Fibroblast of upper back skin (primary cell): ENCODE results near the gene SIPA1L2.

Experiments
- DNase-seq: peaks from one replicate; pipeline ENCODE4 v3.0.0-alpha.2; 2013

SIPA1L2 gene

GRCh38 chr1:232630047-232630893, at the start of gene SIPA1L2:
Gene SIPA1L2 (minus strand): TSS chr1:232630133. CDS start chr1:232515339, 114,794 bp downstream.
- peak; percentile 83 for DNase-seq

GRCh38 chr1:232678185-232678886, 48.4 kb upstream of the SIPA1L2 start:
- DNase-seq: no peak

DNA sequence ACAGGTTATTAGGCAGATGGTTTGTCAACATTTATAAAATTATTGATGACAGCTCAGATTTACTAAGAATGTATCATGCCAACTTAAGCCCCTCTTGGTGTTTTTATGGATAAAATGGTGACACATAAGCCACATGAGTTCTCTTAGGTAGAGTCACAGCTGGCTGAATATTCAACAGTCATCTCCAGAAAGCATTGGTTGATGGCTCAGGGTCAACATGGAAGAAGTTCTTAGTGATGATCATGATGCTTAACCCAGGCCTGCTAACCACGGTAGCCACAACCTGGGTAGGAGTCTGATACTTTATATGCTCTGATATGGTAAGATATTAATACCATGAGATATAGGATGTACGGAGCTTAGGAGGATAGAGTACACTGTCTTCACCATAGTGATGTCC, 46.4 kb upstream of the SIPA1L2 start:
- DNase-seq: no peak

DNA sequence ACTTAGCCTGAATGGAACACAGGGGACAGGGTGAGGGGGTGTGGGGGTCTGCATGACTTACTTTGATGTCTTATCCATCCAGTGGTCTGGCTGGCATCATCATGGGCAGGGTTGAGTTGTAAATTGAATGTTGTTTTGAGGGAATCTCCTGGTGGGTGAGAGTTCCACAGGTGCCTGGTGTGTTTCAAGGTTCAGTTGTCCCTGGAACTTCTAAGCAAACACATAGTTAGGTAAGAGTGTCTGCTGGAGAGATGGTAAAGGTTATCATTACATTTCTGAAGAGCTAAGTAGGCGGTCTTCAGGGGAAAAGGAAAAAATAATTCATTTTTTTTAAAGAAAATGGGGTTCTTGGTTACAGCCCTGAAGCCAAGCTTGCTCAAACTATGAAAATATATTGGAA, 46.0 kb upstream of the SIPA1L2 start:
- no peak for DNase-seq

GRCh38 chr1:232675260-232675659, 45.3 kb upstream of the SIPA1L2 start:
- no peak for DNase-seq

DNA sequence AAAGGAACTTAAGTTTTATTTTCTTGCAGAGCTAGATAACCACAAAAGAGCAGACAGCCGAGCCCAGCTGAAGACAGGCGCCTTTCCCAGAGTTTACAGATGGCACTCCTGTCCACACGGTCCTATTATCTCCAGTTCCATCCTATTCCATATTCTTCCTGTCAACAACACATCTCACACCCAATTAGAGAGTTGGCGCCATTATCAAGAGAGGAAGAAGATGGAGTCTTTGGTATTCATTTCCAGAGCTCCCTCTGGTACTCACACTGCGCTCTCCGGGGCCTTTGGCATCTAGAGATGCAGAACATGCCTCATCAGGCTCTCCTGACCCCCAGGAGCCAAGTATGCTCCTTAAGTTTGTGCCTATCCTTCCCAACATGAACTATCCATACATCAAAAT, 43.3 kb upstream of the SIPA1L2 start:
- no peak for DNase-seq

DNA sequence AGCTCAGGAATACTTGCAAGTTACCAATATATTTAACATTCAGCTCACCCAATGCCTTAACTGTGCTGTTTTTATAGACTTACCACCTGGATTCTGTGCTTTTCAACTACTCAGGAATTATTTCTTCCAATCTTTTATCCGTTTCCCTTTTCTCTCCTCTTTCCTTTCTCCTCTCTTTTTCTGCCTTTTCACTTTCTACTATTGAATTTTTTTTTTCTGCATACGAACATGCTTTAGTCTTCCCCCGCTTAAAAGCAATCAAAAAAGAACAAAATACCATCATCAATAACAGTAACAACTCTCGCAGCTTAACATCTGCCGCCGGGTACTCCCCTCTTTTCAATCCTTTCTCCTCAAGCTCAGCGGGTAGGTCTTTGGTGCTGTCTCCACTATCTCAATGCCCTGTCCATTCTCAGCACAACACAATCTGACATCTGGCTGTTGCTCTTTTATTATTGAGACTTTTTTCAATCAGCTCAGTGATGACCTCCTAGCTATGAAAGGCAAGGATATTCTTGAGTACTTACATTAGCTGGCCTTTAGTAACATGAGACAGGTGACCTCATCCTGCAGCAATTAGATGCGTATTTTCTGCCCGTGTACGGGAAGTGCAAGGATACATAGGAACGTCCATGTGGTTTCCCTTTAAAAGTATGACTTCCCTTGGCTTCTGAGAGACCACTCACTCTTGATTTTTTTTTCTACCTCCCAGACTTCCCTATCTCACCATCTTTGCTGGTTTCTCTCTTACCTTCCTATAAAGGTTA, 40.2 kb upstream of the SIPA1L2 start:
- DNase-seq: peak; percentile 45

DNA sequence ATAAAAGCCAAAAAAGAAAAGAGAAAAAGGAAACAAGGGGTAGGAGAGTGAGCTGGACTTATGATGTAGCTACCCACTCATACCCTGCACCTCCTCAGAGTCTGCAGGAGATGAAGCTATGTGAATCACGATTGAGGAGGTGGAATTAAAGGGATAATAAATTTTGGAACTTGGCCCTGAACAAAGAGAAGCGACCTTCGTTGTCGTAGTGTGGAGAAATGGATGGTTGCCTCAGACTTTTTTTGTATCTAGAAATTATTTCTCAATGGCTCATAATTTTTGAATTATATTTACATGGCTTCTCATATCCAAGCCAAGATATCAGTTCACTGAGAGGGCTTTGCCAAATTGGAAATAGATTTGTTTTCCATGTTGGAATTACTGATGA, 37.8 kb upstream of the SIPA1L2 start:
- DNase-seq: peak; percentile 20

DNA sequence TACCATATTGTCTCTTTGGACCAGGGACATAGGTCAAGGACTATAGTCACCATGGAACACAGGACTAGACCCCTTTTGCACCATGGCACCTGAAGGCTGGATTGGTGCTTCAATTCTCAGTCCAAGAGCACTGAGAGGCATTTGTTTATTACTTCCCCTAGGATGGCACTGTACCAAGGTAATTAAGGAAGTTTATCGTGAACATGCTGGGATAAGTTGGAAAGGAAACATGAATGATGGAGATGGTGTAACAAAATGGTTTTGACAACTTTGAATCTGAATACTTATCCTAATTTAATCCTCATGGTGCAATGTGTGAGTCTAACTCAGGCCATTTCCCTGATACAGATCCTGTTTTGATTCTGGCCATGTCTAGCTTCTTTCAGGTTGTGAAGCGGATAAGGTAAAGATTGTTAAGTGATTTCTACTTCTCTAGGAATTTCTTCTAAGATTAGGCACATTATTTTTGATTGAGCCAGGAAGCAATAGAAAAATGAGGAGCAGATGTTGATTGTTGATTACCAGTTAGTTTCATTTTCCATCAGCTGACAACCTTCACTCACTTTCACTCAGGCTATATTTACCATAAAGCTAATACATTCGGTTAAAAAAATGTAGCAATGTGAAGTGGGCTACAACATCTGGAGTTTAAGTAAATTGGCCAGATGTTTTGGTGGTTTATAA, 37.3 kb upstream of the SIPA1L2 start:
- DNase-seq: no peak

GRCh38 chr1:232664844-232665777, 35.2 kb upstream of the SIPA1L2 start:
- DNase-seq: no peak

GRCh38 chr1:232662910-232663309, 33.0 kb upstream of the SIPA1L2 start:
- DNase-seq: no peak

DNA sequence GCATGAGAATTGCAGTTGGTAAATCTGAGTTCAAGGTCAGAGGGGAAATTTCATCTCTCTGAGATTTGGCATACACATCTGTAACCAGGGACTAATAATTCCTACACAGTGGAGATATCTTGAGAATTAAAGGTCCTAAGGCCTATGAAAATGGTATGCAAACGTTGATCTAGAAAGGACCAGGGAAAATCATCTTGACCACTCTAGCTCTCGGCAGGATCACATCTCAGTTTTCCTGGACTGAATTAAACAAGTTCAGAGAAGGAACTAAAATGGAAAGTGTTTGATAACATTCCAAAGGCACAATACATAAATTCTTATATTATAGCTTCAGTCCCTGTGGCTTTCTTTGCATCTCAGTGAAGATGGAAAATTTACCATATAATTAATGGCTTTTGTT, 28.5 kb upstream of the SIPA1L2 start:
- no peak for DNase-seq

GRCh38 chr1:232657426-232658005, 27.6 kb upstream of the SIPA1L2 start:
- no peak for DNase-seq

DNA sequence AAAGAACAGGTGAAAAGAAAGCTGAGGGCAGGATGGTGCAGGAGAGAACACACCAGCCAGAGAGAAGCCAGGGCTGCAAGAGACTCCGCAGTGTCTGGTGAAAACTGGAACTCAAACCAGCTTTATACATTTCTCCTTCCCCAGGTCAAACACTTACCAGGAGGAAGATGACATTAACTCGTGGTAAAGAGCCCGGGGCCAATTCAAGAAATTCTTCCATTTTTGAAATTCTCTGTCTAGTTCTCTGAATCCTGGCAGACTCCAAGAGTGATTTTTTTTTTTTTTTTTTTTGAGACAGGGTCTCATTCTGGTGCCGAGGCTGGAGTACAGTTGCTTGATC, 25.8 kb upstream of the SIPA1L2 start:
- DNase-seq: no peak

DNA sequence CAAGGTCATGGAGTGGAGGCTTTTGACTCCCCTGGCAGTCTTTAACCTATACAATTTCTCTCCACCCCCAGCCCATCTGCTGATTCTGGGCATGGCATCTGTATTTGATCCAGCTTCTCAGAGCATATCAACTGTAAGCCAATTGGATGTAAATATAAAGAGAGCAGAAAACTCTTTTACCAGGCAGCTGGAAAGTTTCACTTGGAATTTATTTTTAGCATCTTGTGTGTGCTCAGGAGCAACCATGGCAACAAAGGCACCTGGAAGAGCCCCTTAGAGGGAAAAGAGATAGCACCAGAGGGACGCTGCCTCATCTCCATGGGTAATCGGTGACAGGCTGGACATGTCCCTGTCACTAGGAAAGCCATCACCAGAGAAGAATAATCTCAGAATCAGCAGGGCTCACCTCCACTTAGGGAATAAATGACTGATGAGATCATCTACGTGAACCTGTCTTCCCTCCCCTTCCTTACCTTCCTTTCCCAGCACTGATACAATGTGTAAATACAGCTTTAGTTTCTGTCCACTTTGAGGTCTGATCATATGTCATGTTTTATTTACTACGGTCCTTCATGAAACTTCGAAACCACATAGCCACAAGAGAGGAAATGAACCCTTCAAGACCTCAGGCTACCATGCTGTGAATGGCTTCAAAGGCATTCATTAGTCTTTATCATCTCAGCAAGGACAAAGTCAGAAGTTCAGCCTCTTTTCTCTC, 25.3 kb upstream of the SIPA1L2 start:
- DNase-seq: no peak

DNA sequence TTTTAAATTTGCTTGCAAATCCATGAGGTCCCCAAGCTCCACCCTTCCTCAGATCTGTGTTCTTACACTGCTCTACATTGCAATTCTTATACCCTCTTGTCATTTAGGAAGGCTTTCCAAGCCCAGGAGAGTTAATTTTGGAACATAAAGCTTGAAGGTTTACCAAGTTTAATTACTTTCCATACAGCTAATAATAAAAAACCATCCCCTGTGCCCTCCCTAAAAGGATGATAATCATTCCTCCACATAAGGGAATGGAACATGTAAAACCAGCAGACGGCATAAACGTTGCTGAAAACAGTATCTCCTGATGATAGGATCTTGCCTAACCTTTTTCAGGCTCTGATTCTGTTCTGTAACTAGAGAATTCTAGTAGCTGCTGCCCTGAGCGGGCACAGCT, 23.9 kb upstream of the SIPA1L2 start:
- no peak for DNase-seq

GRCh38 chr1:232650845-232651244, 20.9 kb upstream of the SIPA1L2 start:
- DNase-seq: no peak

DNA sequence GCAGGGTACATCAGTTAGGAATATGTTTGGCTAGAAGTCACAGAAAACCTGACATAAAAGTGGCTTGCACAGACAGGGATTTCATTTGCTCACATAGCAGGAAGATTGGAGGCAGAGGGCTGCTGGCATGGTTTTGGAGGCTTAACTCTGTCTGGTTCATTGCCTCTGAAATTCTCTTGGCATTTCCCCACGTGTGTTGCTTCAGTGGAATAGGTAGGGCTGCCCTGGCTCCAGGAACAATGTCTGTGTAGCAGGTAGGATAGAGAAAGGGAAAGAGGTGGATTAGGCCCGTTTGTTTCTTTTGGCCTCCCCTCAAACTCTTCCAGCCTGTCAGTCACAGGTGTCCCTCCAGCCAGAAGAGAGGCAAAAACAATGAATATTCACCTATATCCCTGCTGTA, 20.5 kb upstream of the SIPA1L2 start:
- no peak for DNase-seq

GRCh38 chr1:232648316-232648715, 18.4 kb upstream of the SIPA1L2 start:
- DNase-seq: no peak

GRCh38 chr1:232644209-232644608, 14.3 kb upstream of the SIPA1L2 start:
- DNase-seq: no peak

- DNase-seq: no peak
These were observed 13.3 kb upstream of the SIPA1L2 start for GRCh38 chr1:232643251-232643650.
